ENCODE results near the gene HTR3B.

HTR3B gene

GRCh38 chr11:113906516-113906915 is 1.9 kb downstream of the HTR3B start:
- no peak overlapping the region for H2BK12ac ChIP-seq (ENCODE audit: low read length)
- H4K8ac ChIP-seq (ENCODE audit: low read depth, low read length), result no peak overlapping the region
- no peak overlapping the region for H2BK120ac ChIP-seq (ENCODE audit: low read depth, low read length)
- no peak overlapping the region for H4K91ac ChIP-seq (ENCODE audit: low read depth, low read length, poor library complexity)
- no peak overlapping the region for H3K4me3 ChIP-seq (ENCODE audit: low read length in 2 of 2)
- no peak overlapping the region for H3K18ac ChIP-seq (ENCODE audit: low read length)
- H3K79me1 ChIP-seq (ENCODE audit: low read depth, low read length), result no peaks in the 10 kb centered on the region
- no peak overlapping the region for H3K4ac ChIP-seq (ENCODE audit: low read length)
- no peak overlapping the region for H2BK5ac ChIP-seq (ENCODE audit: low read length)
- H3K36me3 ChIP-seq (replicated peaks in 1 of 2; ENCODE audit: control insufficient read depth in 2 of 2, insufficient read depth in 2 of 2, low read length in 2 of 2), result no peaks in the 10 kb centered on the region
- no peak overlapping the region for H2AFZ ChIP-seq (ENCODE audit: low read length)
- no peaks in the 10 kb centered on the region for H3K4me1 ChIP-seq (ENCODE audit: control insufficient read depth in 2 of 2, insufficient read depth in 1 of 2, low read depth in 1 of 2, low read length in 2 of 2)
- H2AK5ac ChIP-seq (ENCODE audit: low read depth, low read length), result no peak overlapping the region
- H3K14ac ChIP-seq (ENCODE audit: low read length), result no peak overlapping the region
- WGBS, 2 donors (ENCODE audit: extremely low coverage in 2 of 2, insufficient read length in 2 of 2, insufficient replicate concordance in 1 of 2), result no CpG with 5 or more reads among the region's 2 CpGs
- H3K23ac ChIP-seq (ENCODE audit: low read depth, low read length, poor library complexity), result no peak overlapping the region
- H3K9ac ChIP-seq (ENCODE audit: low read depth, low read length, poor library complexity), result no peak overlapping the region
- DNase-seq (ENCODE audit: low spot score), result no peak
- no peak overlapping the region for H2BK15ac ChIP-seq (ENCODE audit: low read length)
- H3K9me3 ChIP-seq (replicated peaks in 1 of 2; ENCODE audit: control insufficient read depth in 2 of 2, insufficient read depth in 1 of 2, low read depth in 1 of 2, low read length in 2 of 2), result no peaks in the 10 kb centered on the region
- H3K4me2 ChIP-seq (ENCODE audit: insufficient read depth, low read length, poor library complexity, severe bottlenecking), result no peak overlapping the region
- H3K27ac ChIP-seq (replicated peaks; ENCODE audit: low read length), result no peak overlapping the region
- H3K27me3 ChIP-seq (ENCODE audit: control insufficient read depth in 3 of 3, insufficient read depth in 3 of 3, low read depth in 1 of 3, low read length in 3 of 3), result peaks cover 0 to 23% (median 0%) of the 10 kb centered on the region in 3 experiments

GRCh38 chr11:113907152-113907551 is 2.6 kb downstream of the HTR3B start:
- no peak overlapping the region for H3K4me3 ChIP-seq (ENCODE audit: low read length in 2 of 2)
- no peak overlapping the region for H4K8ac ChIP-seq (ENCODE audit: low read depth, low read length)
- no peak overlapping the region for H2AFZ ChIP-seq (ENCODE audit: low read length)
- no peak overlapping the region for H2BK120ac ChIP-seq (ENCODE audit: low read depth, low read length)
- H2BK15ac ChIP-seq (ENCODE audit: low read length), result no peak overlapping the region
- H3K36me3 ChIP-seq (replicated peaks in 1 of 2; ENCODE audit: control insufficient read depth in 2 of 2, insufficient read depth in 2 of 2, low read length in 2 of 2), result no peaks in the 10 kb centered on the region
- H3K9me3 ChIP-seq (replicated peaks in 1 of 2; ENCODE audit: control insufficient read depth in 2 of 2, insufficient read depth in 1 of 2, low read depth in 1 of 2, low read length in 2 of 2), result no peaks in the 10 kb centered on the region
- H3K27ac ChIP-seq (replicated peaks; ENCODE audit: low read length), result no peak overlapping the region
- no peak overlapping the region for H3K4me2 ChIP-seq (ENCODE audit: insufficient read depth, low read length, poor library complexity, severe bottlenecking)
- H4K91ac ChIP-seq (ENCODE audit: low read depth, low read length, poor library complexity), result no peak overlapping the region
- no peak for DNase-seq (ENCODE audit: low spot score)
- no peaks in the 10 kb centered on the region for H3K79me1 ChIP-seq (ENCODE audit: low read depth, low read length)
- WGBS, 2 donors (ENCODE audit: extremely low coverage in 2 of 2, insufficient read length in 2 of 2, insufficient replicate concordance in 1 of 2), result no CpG with 5 or more reads among the region's 1 CpG
- H2BK12ac ChIP-seq (ENCODE audit: low read length), result no peak overlapping the region
- H2BK5ac ChIP-seq (ENCODE audit: low read length), result no peak overlapping the region
- H3K23ac ChIP-seq (ENCODE audit: low read depth, low read length, poor library complexity), result no peak overlapping the region
- no peak overlapping the region for H3K14ac ChIP-seq (ENCODE audit: low read length)
- H3K4ac ChIP-seq (ENCODE audit: low read length), result no peak overlapping the region
- H3K18ac ChIP-seq (ENCODE audit: low read length), result no peak overlapping the region
- H2AK5ac ChIP-seq (ENCODE audit: low read depth, low read length), result no peak overlapping the region
- no peaks in the 10 kb centered on the region for H3K4me1 ChIP-seq (ENCODE audit: control insufficient read depth in 2 of 2, insufficient read depth in 1 of 2, low read depth in 1 of 2, low read length in 2 of 2)
- peaks cover 0 to 23% (median 0%) of the 10 kb centered on the region in 3 experiments for H3K27me3 ChIP-seq (ENCODE audit: control insufficient read depth in 3 of 3, insufficient read depth in 3 of 3, low read depth in 1 of 3, low read length in 3 of 3)
- H3K9ac ChIP-seq (ENCODE audit: low read depth, low read length, poor library complexity), result no peak overlapping the region

- Histone ChIP-seq H3K36me3 (replicated peaks in 1 of 2; ENCODE audit: control insufficient read depth in 2 of 2, insufficient read depth in 2 of 2, low read length in 2 of 2) (no peaks in the 10 kb centered on the region), H3K27ac (replicated peaks; ENCODE audit: low read length) (no peak overlapping the region), H2BK5ac (ENCODE audit: low read length) (no peak overlapping the region), H3K4me2 (ENCODE audit: insufficient read depth, low read length, poor library complexity, severe bottlenecking) (no peak overlapping the region), H3K27me3 (ENCODE audit: control insufficient read depth in 3 of 3, insufficient read depth in 3 of 3, low read depth in 1 of 3, low read length in 3 of 3) (peaks cover 0 to 23% (median 0%) of the 10 kb centered on the region in 3 experiments), H2AFZ (ENCODE audit: low read length) (no peak overlapping the region), H3K23ac (ENCODE audit: low read depth, low read length, poor library complexity) (no peak overlapping the region), H3K79me1 (ENCODE audit: low read depth, low read length) (no peaks in the 10 kb centered on the region), H3K4ac (ENCODE audit: low read length) (no peak overlapping the region), H2AK5ac (ENCODE audit: low read depth, low read length) (no peak overlapping the region), H3K14ac (ENCODE audit: low read length) (no peak overlapping the region), H4K91ac (ENCODE audit: low read depth, low read length, poor library complexity) (no peak overlapping the region), H3K4me3 (ENCODE audit: low read length in 2 of 2) (no peak overlapping the region), H2BK12ac (ENCODE audit: low read length) (no peak overlapping the region), H3K9me3 (replicated peaks in 1 of 2; ENCODE audit: control insufficient read depth in 2 of 2, insufficient read depth in 1 of 2, low read depth in 1 of 2, low read length in 2 of 2) (no peaks in the 10 kb centered on the region), H3K9ac (ENCODE audit: low read depth, low read length, poor library complexity) (no peak overlapping the region), H3K18ac (ENCODE audit: low read length) (no peak overlapping the region), H3K4me1 (ENCODE audit: control insufficient read depth in 2 of 2, insufficient read depth in 1 of 2, low read depth in 1 of 2, low read length in 2 of 2) (no peaks in the 10 kb centered on the region), H2BK120ac (ENCODE audit: low read depth, low read length) (no peak overlapping the region), H4K8ac (ENCODE audit: low read depth, low read length) (no peak overlapping the region), H2BK15ac (ENCODE audit: low read length) (no peak overlapping the region)
- no peak for DNase-seq (ENCODE audit: low spot score)
- WGBS, 2 donors (ENCODE audit: extremely low coverage in 2 of 2, insufficient read length in 2 of 2, insufficient replicate concordance in 1 of 2), result no CpG with 5 or more reads among the region's 8 CpGs
Measured at GRCh38 chr11:113907681-113908080, 3.1 kb downstream of the HTR3B start.

GRCh38 chr11:113908098-113908497 is 3.5 kb downstream of the HTR3B start:
- no peak overlapping the region for H3K4me3 ChIP-seq (ENCODE audit: low read length in 2 of 2)
- no peak overlapping the region for H2AK5ac ChIP-seq (ENCODE audit: low read depth, low read length)
- H3K4ac ChIP-seq (ENCODE audit: low read length), result no peak overlapping the region
- H2BK120ac ChIP-seq (ENCODE audit: low read depth, low read length), result no peak overlapping the region
- no peak overlapping the region for H3K14ac ChIP-seq (ENCODE audit: low read length)
- H3K23ac ChIP-seq (ENCODE audit: low read depth, low read length, poor library complexity), result no peak overlapping the region
- H2BK5ac ChIP-seq (ENCODE audit: low read length), result no peak overlapping the region
- no peaks in the 10 kb centered on the region for H3K36me3 ChIP-seq (replicated peaks in 1 of 2; ENCODE audit: control insufficient read depth in 2 of 2, insufficient read depth in 2 of 2, low read length in 2 of 2)
- no peak overlapping the region for H3K27ac ChIP-seq (replicated peaks; ENCODE audit: low read length)
- H2BK12ac ChIP-seq (ENCODE audit: low read length), result no peak overlapping the region
- no peak overlapping the region for H4K91ac ChIP-seq (ENCODE audit: low read depth, low read length, poor library complexity)
- no peak overlapping the region for H3K18ac ChIP-seq (ENCODE audit: low read length)
- no peaks in the 10 kb centered on the region for H3K4me1 ChIP-seq (ENCODE audit: control insufficient read depth in 2 of 2, insufficient read depth in 1 of 2, low read depth in 1 of 2, low read length in 2 of 2)
- H3K4me2 ChIP-seq (ENCODE audit: insufficient read depth, low read length, poor library complexity, severe bottlenecking), result no peak overlapping the region
- no peak overlapping the region for H4K8ac ChIP-seq (ENCODE audit: low read depth, low read length)
- no peaks in the 10 kb centered on the region for H3K79me1 ChIP-seq (ENCODE audit: low read depth, low read length)
- DNase-seq (ENCODE audit: low spot score), result no peak
- H3K9ac ChIP-seq (ENCODE audit: low read depth, low read length, poor library complexity), result no peak overlapping the region
- no peaks in the 10 kb centered on the region for H3K9me3 ChIP-seq (replicated peaks in 1 of 2; ENCODE audit: control insufficient read depth in 2 of 2, insufficient read depth in 1 of 2, low read depth in 1 of 2, low read length in 2 of 2)
- no peak overlapping the region for H2AFZ ChIP-seq (ENCODE audit: low read length)
- H2BK15ac ChIP-seq (ENCODE audit: low read length), result no peak overlapping the region
- WGBS, 2 donors (ENCODE audit: extremely low coverage in 2 of 2, insufficient read length in 2 of 2, insufficient replicate concordance in 1 of 2), result no CpG with 5 or more reads among the region's 9 CpGs
- peaks cover 0 to 23% (median 0%) of the 10 kb centered on the region in 3 experiments for H3K27me3 ChIP-seq (ENCODE audit: control insufficient read depth in 3 of 3, insufficient read depth in 3 of 3, low read depth in 1 of 3, low read length in 3 of 3)
